Uterus (tissue), 4 donors: ENCODE measurements around the gene GFRA4. TPM values are rescaled to one million over a fixed set of nuclear protein-coding genes. Genes with fewer than 3 reads are reported as not detected.

Experiments used
- DNase-seq, 2 donors: peaks; one replicate each; pipeline ENCODE4 v3.0.0-alpha.2; 2019 to 2020
- H3K27ac ChIP-seq, 2 donors: fragments of 200-600 bp; sonication (generic); 1 replicate in 1 of 2; 2 replicates in 1 of 2; pipeline ENCODE4 v1.5.1; 2016 to 2018
- H3K27me3 ChIP-seq, 2 donors: fragments of 200-600 bp; sonication (generic); one replicate each; pipeline ENCODE4 v1.5.1; 2018 to 2019; ENCODE audit warnings: control low read depth in 1 of 2
- H3K36me3 ChIP-seq, 2 donors: fragments of 200-600 bp; sonication (generic); one replicate each; pipeline ENCODE4 v1.5.1; 2019; ENCODE audit warnings: control low read depth in 1 of 2
- H3K4me1 ChIP-seq, 2 donors: fragments of 200-600 bp; sonication (generic); one replicate each; pipeline ENCODE4 v1.5.1; 2018 to 2019; ENCODE audit warnings: control low read depth in 1 of 2
- H3K4me3 ChIP-seq, 2 donors: fragments of 200-600 bp; sonication (generic); 1 replicate in 1 of 2; 2 replicates in 1 of 2; pipeline ENCODE4 v1.5.1; 2018 to 2019; ENCODE audit warnings: mild to moderate bottlenecking in 1 of 2
- H3K9me3 ChIP-seq, 2 donors: fragments of 200-600 bp; sonication (generic); one replicate each; pipeline ENCODE4 v1.5.1; 2019; ENCODE audit warnings: control low read depth in 1 of 2
- POLR2A ChIP-seq, 2 donors: fragments of 450-650 bp; IDR thresholded peaks; one replicate each; pipeline ENCODE4 v1.6.1; 2016; ENCODE audit warnings: antibody characterized with exemption in 2 of 2, mild to moderate bottlenecking in 1 of 2, moderate library complexity in 1 of 2
- intact Hi-C: fragments of 100-400 bp; cut with DNase I; formaldehyde crosslinking; loops from one replicate; pipeline ENCODE4 v1.15.1; 2023; ENCODE audit warnings: low total_unique reads
- total RNA-seq, 4 donors: library from RNA; depleted of rRNA in 3 of 4; stranded (reverse); fragments of >200 nt in 3 of 4; gene quantifications; one replicate each; pipeline versions ENCODE4 v1.1.0 to v1.2.4, GENCODE V29; 2014 to 2023
- TF ChIP-seq, protein P1 (sequence below), 4 experiments: fragments of 200-600 bp in 2 of 4; fragments of 450-650 bp in 2 of 4; sonication (generic) in 2 of 4; IDR thresholded peaks; one replicate each; pipeline ENCODE4 v1.5.1; 2016 to 2019; ENCODE audit warnings: antibody characterized with exemption in 4 of 4, mild to moderate bottlenecking in 2 of 4, moderate library complexity in 1 of 4
- donor health status: DM: yes; HTN: yes; CAD: no.

GFRA4 gene
- total RNA-seq, 4 donors from 2014 or later = not detected

DNA sequence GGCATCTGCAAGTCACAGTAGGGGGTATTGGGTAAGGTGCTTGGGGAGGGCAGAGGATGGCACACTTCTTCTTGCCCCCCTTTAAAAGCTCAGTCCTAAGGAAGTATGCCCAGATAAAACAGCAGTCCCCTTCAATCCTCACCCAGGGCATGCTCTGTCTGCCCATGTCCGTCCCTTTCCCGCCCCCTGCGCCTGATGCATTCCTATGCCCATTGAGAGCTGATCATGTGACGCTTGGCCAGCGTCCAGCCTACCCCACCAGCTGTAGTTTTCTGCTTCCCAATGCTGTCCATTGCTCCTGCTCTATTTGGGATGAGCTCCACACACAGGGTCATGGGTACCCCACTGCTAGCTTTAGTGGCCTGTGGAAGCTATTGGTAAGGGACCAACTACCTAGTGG lies 40.9 kb upstream of the GFRA4 start:
- DNase-seq = no peak
- H3K27ac ChIP-seq = no peak overlapping the region
- H3K36me3 ChIP-seq = no peaks in the 10 kb centered on the region
- H3K4me3 ChIP-seq = no peak overlapping the region
- intact Hi-C loops = no loop called here
- no peaks in the 10 kb centered on the region for H3K9me3 ChIP-seq
- H3K27me3 ChIP-seq = no peaks in the 10 kb centered on the region
- no peaks in the 10 kb centered on the region for H3K4me1 ChIP-seq
- TF ChIP-seq, protein P1, sequence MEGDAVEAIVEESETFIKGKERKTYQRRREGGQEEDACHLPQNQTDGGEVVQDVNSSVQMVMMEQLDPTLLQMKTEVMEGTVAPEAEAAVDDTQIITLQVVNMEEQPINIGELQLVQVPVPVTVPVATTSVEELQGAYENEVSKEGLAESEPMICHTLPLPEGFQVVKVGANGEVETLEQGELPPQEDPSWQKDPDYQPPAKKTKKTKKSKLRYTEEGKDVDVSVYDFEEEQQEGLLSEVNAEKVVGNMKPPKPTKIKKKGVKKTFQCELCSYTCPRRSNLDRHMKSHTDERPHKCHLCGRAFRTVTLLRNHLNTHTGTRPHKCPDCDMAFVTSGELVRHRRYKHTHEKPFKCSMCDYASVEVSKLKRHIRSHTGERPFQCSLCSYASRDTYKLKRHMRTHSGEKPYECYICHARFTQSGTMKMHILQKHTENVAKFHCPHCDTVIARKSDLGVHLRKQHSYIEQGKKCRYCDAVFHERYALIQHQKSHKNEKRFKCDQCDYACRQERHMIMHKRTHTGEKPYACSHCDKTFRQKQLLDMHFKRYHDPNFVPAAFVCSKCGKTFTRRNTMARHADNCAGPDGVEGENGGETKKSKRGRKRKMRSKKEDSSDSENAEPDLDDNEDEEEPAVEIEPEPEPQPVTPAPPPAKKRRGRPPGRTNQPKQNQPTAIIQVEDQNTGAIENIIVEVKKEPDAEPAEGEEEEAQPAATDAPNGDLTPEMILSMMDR (IDR thresholded peaks at IDR 0.05) = no peak
- no peak for TF ChIP-seq POLR2A (IDR thresholded peaks at IDR 0.05)

DNA sequence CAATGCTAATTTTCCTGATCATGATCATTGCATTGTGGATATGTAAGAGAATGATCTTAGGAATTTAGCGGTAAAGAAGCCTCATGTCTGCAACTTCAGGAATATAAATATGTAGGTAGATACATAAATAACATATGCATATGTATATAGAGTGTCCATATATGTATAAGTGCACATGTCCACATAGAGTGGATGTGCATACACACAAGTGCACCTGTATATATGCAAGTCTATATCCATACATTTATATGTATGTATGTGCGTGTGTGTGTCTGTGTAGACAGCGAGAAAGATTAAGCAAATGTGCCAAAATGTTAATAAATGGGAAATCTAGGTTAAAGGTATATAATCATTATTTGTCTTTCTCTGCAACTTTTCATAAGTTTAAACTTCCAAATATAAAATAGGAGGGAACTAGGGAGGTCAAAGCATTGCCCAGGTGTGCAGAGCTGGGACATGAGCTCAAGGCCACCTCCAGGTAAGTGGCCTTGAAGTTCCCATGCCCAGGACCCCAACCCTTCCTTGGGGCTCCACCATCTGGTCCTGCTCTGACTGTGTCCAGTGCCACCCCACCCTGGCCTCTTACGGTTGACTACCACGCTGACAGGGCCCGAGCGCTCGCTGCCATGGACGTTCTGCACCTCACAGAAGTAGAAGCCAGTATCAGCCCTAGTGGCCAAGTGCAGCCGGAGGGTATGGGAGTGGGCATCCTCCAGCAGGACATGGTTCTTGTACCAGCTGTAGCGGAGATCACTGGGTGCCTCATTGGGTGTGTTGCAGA lies 39.6 kb upstream of the GFRA4 start:
- no peaks in the 10 kb centered on the region for H3K36me3 ChIP-seq
- no peaks in the 10 kb centered on the region for H3K9me3 ChIP-seq
- no peak overlapping the region for H3K4me3 ChIP-seq
- no peaks in the 10 kb centered on the region for H3K4me1 ChIP-seq
- H3K27ac ChIP-seq = no peak overlapping the region
- no peaks in the 10 kb centered on the region for H3K27me3 ChIP-seq
- DNase-seq = no peak
- intact Hi-C loops = no loop called here
- no peak for TF ChIP-seq POLR2A (IDR thresholded peaks at IDR 0.05)
- TF ChIP-seq, protein P1 (IDR thresholded peaks at IDR 0.05) = no peak

- Histone ChIP-seq H3K9me3 (no peaks in the 10 kb centered on the region), H3K4me3 (no peak overlapping the region), H3K36me3 (no peaks in the 10 kb centered on the region), H3K4me1 (no peaks in the 10 kb centered on the region), H3K27ac (no peak overlapping the region), H3K27me3 (no peaks in the 10 kb centered on the region)
- intact Hi-C loops = no loop called here
- TF ChIP-seq POLR2A (IDR thresholded peaks at IDR 0.05) = no peak
- TF ChIP-seq, protein P1 (IDR thresholded peaks at IDR 0.05) = no peak
- no peak for DNase-seq
Observed at GRCh38 chr20:3701061-3701998, 38.1 kb upstream of the GFRA4 start.

DNA sequence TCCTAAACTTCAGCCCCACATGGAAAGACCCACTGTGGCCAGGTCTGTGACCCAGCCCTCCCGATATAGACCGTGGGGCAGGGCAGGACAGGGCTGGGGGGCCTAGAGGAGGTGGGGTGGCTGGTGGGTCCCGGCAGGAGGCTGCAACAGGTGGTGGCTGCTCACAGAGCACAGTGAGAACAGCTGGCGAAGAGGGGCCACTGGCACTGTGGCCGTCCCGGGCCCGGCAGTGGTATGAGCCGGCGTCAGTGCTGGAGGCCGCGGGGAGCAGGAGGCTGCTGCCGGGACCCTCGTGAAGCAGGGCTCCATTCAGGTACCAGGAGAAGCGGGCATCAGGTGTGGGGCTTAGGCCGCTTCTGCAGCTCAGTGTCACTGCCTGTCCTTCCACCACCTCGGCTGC lies 35.8 kb upstream of the GFRA4 start:
- H3K27me3 ChIP-seq = no peaks in the 10 kb centered on the region
- no peaks in the 10 kb centered on the region for H3K36me3 ChIP-seq
- H3K4me1 ChIP-seq = no peaks in the 10 kb centered on the region
- H3K4me3 ChIP-seq = no peak overlapping the region
- intact Hi-C loops = no loop called here
- H3K9me3 ChIP-seq = no peaks in the 10 kb centered on the region
- no peak for DNase-seq
- no peak overlapping the region for H3K27ac ChIP-seq
- TF ChIP-seq, protein P1 (IDR thresholded peaks at IDR 0.05) = no peak
- TF ChIP-seq POLR2A (IDR thresholded peaks at IDR 0.05) = no peak

DNA sequence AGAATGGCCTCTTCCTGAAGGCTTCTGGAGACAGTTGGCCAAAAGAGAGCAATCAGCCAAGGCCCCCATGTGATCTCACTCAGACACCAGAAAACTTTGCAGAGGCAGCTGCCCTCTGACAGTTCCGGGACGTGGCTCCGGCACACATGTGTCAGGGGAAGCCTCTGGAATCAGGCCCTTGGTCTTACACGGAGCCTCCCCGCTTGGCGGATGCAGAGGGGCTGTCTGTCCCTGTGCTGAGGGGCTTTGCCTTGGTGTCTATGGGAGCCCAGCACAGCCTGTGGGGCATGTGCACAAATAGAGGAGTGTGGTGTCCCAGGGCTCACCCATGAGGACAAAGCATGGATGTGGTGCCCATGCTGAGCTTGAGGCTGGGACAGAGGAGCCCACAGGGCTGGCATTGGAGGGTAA lies 35.4 kb upstream of the GFRA4 start:
- intact Hi-C loops = no loop called here
- no peak overlapping the region for H3K4me3 ChIP-seq
- TF ChIP-seq, protein P1 (IDR thresholded peaks at IDR 0.05) = no peak
- no peak for TF ChIP-seq POLR2A (IDR thresholded peaks at IDR 0.05)

More for the DNA sequence above, 35.4 kb upstream of the GFRA4 start:
- Histone ChIP-seq H3K27me3 (no peaks in the 10 kb centered on the region), H3K27ac (no peak overlapping the region), H3K36me3 (no peaks in the 10 kb centered on the region), H3K4me1 (no peaks in the 10 kb centered on the region), H3K9me3 (no peaks in the 10 kb centered on the region)
- DNase-seq = no peak
